ENCODE data around the gene SLC38A2. TPM values are rescaled to one million over a fixed set of nuclear protein-coding genes. Genes with fewer than 3 reads are reported as not detected.

Gene SLC38A2
- total and polyA plus RNA-seq, 2 experiments from 2014 or later = 181 to 718 TPM

DNA sequence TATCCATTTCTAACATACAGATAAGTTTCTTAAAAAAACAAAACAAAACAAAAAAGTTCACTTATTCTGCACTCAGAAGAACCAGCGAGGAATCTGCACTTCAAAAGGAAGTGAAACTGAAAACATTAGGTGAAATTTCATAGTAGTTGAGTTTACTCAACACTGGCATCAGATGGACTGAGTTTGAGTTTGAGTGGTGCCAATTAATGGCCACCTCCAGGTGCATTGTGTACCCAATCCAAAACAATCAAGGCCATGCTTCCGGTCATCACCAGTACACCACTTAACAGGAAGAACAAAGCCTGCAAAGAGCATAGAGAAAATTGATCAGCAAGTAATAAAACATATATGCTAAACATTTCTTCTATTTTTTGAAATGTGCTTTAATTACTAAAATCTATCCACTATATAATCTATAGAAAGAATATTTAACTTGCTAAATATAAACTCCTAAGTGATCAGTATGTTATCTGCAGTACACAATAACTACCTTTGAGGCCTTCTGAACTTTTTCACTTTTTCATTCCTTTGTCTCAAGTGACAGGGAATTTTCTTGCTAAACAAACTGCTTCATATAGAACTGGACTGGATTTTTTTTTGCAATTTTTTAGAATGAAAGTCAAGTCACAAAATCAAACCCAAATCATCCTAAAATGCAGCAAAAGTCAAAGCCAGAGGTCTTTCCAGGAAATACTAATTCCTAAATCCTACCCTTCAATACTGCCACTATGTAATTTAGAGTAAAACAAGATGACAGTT, 11.5 kb downstream of the SLC38A2 start:
- H3K36me3 Mint-ChIP-seq (ENCODE audit: low read depth) = peaks cover 77% of the 10 kb centered on the region
- no peaks in the 10 kb centered on the region for H3K4me1 ChIP-seq (ENCODE audit: insufficient read depth)
- H3K4me3 ChIP-seq = no peak overlapping the region
- H3K27ac ChIP-seq (ENCODE audit: low read depth) = 0 out of 2 replicates have a peak overlapping the region, but pooled peaks have one; percentile 9
- H3K9me3 Mint-ChIP-seq = no peaks in the 10 kb centered on the region
- no peak overlapping the region for H2AFZ ChIP-seq
- H3K4me3 Mint-ChIP-seq = no peak overlapping the region
- peaks cover 5% of the 10 kb centered on the region for H3K27me3 Mint-ChIP-seq (ENCODE audit: insufficient read depth, low read depth, poor library complexity)
- peaks cover 68% of the 10 kb centered on the region for H3K36me3 ChIP-seq (ENCODE audit: insufficient read depth)
- H3K4me2 ChIP-seq = no peak overlapping the region
- H3F3A ChIP-seq (replicated peaks; ENCODE audit: low read depth) = peaks cover 52% of the 10 kb centered on the region
- ATAC-seq (no peak), DNase-seq (ENCODE audit: low spot score) (no peak)
- H3K27me3 ChIP-seq (ENCODE audit: insufficient read depth) = no peaks in the 10 kb centered on the region
- H3K27ac Mint-ChIP-seq = no peak overlapping the region
- H3K4me1 Mint-ChIP-seq = peaks cover 15% of the 10 kb centered on the region; the same call in 2 of the 3 replicates
- H4K20me1 ChIP-seq (replicated peaks; ENCODE audit: insufficient read depth) = peaks cover 43% of the 10 kb centered on the region
- TF ChIP-seq CREB1 (CRISPR knock-in tag; IDR thresholded peaks at IDR 0.05; ENCODE audit: low read depth) (no peak), STAT1 (IDR thresholded peaks at IDR 0.05; ENCODE audit: unreplicated experiment) (no peak), JUNB (IDR thresholded peaks at IDR 0.05; ENCODE audit: unreplicated experiment) (no peak), EZH2phosphoT487 (IDR thresholded peaks at IDR 0.05; ENCODE audit: unreplicated experiment) (no peak)
- TF ChIP-seq, protein P1, sequence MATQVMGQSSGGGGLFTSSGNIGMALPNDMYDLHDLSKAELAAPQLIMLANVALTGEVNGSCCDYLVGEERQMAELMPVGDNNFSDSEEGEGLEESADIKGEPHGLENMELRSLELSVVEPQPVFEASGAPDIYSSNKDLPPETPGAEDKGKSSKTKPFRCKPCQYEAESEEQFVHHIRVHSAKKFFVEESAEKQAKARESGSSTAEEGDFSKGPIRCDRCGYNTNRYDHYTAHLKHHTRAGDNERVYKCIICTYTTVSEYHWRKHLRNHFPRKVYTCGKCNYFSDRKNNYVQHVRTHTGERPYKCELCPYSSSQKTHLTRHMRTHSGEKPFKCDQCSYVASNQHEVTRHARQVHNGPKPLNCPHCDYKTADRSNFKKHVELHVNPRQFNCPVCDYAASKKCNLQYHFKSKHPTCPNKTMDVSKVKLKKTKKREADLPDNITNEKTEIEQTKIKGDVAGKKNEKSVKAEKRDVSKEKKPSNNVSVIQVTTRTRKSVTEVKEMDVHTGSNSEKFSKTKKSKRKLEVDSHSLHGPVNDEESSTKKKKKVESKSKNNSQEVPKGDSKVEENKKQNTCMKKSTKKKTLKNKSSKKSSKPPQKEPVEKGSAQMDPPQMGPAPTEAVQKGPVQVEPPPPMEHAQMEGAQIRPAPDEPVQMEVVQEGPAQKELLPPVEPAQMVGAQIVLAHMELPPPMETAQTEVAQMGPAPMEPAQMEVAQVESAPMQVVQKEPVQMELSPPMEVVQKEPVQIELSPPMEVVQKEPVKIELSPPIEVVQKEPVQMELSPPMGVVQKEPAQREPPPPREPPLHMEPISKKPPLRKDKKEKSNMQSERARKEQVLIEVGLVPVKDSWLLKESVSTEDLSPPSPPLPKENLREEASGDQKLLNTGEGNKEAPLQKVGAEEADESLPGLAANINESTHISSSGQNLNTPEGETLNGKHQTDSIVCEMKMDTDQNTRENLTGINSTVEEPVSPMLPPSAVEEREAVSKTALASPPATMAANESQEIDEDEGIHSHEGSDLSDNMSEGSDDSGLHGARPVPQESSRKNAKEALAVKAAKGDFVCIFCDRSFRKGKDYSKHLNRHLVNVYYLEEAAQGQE (IDR thresholded peaks at IDR 0.05; ENCODE audit: unreplicated experiment) = no peak
- peaks cover 13% of the 10 kb centered on the region for H3K79me2 ChIP-seq (replicated peaks; ENCODE audit: insufficient read depth)
- no peaks in the 10 kb centered on the region for H3K9me2 ChIP-seq (ENCODE audit: insufficient read depth)

GRCh38 chr12:46360370-46360769, 12.2 kb downstream of the SLC38A2 start:
- no peak overlapping the region for H3K4me3 Mint-ChIP-seq
- Histone ChIP-seq H3K27ac (ENCODE audit: low read depth) (no peak overlapping the region), H3K36me3 (ENCODE audit: insufficient read depth) (peaks cover 61% of the 10 kb centered on the region), H2AFZ (no peak overlapping the region), H3K4me3 (no peak overlapping the region), H3K27me3 (ENCODE audit: insufficient read depth) (no peaks in the 10 kb centered on the region), H4K20me1 (replicated peaks; ENCODE audit: insufficient read depth) (peaks cover 36% of the 10 kb centered on the region), H3K4me1 (ENCODE audit: insufficient read depth) (no peaks in the 10 kb centered on the region), H3F3A (replicated peaks; ENCODE audit: low read depth) (peaks cover 45% of the 10 kb centered on the region), H3K79me2 (replicated peaks; ENCODE audit: insufficient read depth) (peaks cover 6% of the 10 kb centered on the region; the same call in 1 of the 2 replicates), H3K4me2 (no peak overlapping the region), H3K9me2 (ENCODE audit: insufficient read depth) (no peaks in the 10 kb centered on the region)
- no peak for TF ChIP-seq EZH2 (IDR thresholded peaks at IDR 0.05; ENCODE audit: low read depth, unreplicated experiment)
- TF ChIP-seq NANOG (IDR thresholded peaks at IDR 0.05; ENCODE audit: borderline replicate concordance) = no peak
- TF ChIP-seq, protein P1 (IDR thresholded peaks at IDR 0.05; ENCODE audit: unreplicated experiment) = no peak
- no peak for TF ChIP-seq STAT1 (IDR thresholded peaks at IDR 0.05; ENCODE audit: unreplicated experiment)
- no peak for TF ChIP-seq CREB1 (CRISPR knock-in tag; IDR thresholded peaks at IDR 0.05; ENCODE audit: low read depth)
- TF ChIP-seq, protein P2, sequence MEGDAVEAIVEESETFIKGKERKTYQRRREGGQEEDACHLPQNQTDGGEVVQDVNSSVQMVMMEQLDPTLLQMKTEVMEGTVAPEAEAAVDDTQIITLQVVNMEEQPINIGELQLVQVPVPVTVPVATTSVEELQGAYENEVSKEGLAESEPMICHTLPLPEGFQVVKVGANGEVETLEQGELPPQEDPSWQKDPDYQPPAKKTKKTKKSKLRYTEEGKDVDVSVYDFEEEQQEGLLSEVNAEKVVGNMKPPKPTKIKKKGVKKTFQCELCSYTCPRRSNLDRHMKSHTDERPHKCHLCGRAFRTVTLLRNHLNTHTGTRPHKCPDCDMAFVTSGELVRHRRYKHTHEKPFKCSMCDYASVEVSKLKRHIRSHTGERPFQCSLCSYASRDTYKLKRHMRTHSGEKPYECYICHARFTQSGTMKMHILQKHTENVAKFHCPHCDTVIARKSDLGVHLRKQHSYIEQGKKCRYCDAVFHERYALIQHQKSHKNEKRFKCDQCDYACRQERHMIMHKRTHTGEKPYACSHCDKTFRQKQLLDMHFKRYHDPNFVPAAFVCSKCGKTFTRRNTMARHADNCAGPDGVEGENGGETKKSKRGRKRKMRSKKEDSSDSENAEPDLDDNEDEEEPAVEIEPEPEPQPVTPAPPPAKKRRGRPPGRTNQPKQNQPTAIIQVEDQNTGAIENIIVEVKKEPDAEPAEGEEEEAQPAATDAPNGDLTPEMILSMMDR (conservative IDR thresholded peaks at IDR 0.05; ENCODE audit: low read depth in 2 of 2) = no peak
- TF ChIP-seq, protein P3, sequence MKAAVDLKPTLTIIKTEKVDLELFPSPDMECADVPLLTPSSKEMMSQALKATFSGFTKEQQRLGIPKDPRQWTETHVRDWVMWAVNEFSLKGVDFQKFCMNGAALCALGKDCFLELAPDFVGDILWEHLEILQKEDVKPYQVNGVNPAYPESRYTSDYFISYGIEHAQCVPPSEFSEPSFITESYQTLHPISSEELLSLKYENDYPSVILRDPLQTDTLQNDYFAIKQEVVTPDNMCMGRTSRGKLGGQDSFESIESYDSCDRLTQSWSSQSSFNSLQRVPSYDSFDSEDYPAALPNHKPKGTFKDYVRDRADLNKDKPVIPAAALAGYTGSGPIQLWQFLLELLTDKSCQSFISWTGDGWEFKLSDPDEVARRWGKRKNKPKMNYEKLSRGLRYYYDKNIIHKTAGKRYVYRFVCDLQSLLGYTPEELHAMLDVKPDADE (IDR thresholded peaks at IDR 0.05) = no peak
- no peak for TF ChIP-seq JUNB (IDR thresholded peaks at IDR 0.05; ENCODE audit: unreplicated experiment)
- no peak for TF ChIP-seq ZNF331 (CRISPR knock-in tag; IDR thresholded peaks at IDR 0.05; ENCODE audit: low read depth)
- peaks cover 5% of the 10 kb centered on the region for H3K27me3 Mint-ChIP-seq (ENCODE audit: insufficient read depth, low read depth, poor library complexity)
- H3K36me3 Mint-ChIP-seq (ENCODE audit: low read depth) = peaks cover 70% of the 10 kb centered on the region
- ATAC-seq (no peak), DNase-seq (ENCODE audit: low spot score) (no peak)
- H3K4me1 Mint-ChIP-seq = peaks cover 15% of the 10 kb centered on the region; the same call in 2 of the 3 replicates
- no peaks in the 10 kb centered on the region for H3K9me3 Mint-ChIP-seq
- no peak overlapping the region for H3K27ac Mint-ChIP-seq

Measured in GM23338 (cell line).